GM18861 (cell line): ENCODE results near the gene DSCAM.

Experiments used
- ATAC-seq: cut with Tn5 transposase; IDR thresholded peaks from one replicate; pipeline ENCODE4 v1.9.1; 2021; ENCODE audit not compliant: unreplicated experiment

Gene DSCAM

GRCh38 chr21:40021558-40022351, 825.2 kb downstream of the DSCAM start:
- no peak for ATAC-seq

- ATAC-seq, result no peak
These were observed 826.3 kb downstream of the DSCAM start for GRCh38 chr21:40020651-40021050.

DNA sequence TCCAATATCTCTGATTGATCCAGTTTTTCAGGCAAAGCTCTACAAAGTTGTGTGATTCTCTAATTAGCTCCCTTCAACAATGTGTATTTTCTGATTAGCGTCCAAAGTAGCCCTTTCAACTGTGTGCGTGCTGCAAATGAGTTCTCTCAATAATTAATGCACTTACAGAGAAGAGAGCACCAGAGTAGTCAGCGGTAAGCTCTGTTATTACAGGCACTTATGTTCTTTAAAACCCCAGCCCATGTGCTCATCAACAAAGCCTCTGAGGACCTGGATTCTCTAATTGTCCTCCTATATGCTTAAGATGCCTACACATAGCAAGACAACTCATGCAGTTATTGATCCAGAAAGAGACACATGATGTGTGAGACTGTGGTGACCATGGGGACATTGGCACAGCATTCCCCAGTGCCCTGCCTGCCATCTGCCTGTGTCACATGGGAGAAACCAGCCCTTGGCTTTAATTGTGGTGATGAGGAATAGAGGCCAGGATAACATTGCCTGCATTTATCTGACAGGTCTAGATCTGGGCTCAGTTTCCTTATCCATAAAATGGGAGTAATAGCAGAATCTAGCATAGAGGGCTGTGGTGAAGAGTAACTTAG, 828.0 kb downstream of the DSCAM start:
- no peak for ATAC-seq

- ATAC-seq, result no peak
These were observed 830.3 kb downstream of the DSCAM start for GRCh38 chr21:40016667-40017066.

GRCh38 chr21:40016234-40016633, 830.7 kb downstream of the DSCAM start:
- no peak for ATAC-seq

- no peak for ATAC-seq
These were observed 831.1 kb downstream of the DSCAM start for GRCh38 chr21:40015818-40016217.

GRCh38 chr21:40014394-40014793, 832.6 kb downstream of the DSCAM start:
- ATAC-seq, result no peak

DNA sequence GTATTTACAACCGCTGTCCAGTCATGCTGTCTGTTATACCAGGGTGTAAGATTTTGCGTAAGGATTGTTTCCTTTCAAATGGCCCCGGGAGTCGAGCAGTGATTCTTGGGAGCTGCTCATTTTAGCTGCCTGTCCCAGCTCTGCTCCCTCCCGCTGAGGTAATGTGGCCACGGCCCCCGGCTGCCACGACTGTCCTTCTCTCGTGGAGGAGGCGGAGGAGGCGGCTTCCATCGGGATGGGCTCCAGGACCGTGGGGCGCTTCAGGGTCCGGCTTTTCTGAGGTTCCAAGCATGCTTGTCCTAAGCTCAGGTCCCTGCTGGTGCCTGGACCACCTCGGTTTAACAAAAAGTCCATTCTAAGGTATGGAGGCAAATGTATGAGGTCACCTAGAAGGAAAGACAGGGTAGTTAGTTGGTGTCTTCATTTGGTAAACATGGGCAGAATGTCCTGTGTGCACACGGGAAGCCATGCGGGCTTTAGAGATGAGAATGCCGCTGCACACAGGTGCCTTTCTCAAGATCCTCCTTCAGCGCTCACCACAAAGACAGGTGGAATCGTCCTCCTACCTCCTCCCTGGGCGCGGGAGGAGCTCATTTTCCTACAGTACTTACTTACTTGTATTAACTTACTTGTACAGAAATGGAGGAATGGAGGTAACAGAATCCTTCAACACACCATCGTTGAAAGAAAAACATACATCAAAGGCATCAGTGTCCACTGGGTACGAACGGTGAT, 833.8 kb downstream of the DSCAM start:
- no peak for ATAC-seq

- ATAC-seq, result no peak
These were observed 835.6 kb downstream of the DSCAM start for GRCh38 chr21:40011371-40011770.

DNA sequence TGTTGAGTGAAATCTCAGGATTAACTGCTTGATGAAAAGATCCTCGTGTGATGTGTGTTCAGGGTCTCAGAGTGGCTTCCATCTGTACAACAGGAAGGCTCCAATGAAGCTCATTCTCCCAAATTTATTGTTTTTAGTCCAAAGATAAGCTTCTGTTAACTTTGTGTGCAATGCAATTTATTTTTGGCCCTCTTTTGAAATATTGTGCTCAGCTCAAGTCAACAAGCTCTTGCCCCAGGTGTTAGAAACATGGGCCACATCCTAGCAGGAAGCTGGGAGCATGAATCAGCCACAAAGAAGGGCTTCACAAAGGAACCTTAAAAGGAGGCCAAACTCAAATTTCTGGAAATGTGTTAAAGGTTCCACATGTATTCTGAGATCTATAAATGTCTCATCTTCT, 844.0 kb downstream of the DSCAM start:
- ATAC-seq, result no peak

GRCh38 chr21:39984286-39984991, 862.5 kb downstream of the DSCAM start:
- no peak for ATAC-seq

DNA sequence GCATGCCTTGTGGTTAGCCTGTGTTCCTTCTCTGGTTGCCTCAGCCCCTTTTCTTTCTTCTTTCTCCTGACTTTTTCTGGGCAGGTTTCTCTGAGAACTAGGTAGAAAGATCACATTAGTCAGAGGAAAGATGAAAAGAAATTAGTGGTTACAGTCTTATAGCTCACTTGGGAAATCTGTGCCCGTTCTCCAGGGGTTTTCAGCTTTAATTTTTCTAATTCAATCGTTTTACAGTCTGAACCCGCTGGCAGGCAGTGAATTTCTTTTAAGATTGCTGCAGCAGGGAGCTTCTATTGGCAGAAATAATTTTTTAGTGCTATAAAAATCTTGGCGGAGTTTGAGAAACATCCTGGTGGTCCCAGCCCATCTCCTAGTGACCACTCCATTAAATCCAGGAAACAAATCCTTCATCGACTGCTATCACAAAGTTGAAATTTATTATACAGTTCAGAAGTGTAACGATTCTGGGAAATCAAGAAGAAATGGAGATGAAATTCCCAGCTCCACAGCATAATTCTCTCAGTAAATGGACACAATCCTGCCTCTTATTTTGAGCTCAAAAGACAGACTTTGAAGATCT, 866.6 kb downstream of the DSCAM start:
- no peak for ATAC-seq

GRCh38 chr21:39979321-39979720, 867.6 kb downstream of the DSCAM start:
- no peak for ATAC-seq

GRCh38 chr21:39976800-39977199, 870.2 kb downstream of the DSCAM start:
- no peak for ATAC-seq

- ATAC-seq, result no peak
These were observed 873.8 kb downstream of the DSCAM start for GRCh38 chr21:39972976-39973770.

DNA sequence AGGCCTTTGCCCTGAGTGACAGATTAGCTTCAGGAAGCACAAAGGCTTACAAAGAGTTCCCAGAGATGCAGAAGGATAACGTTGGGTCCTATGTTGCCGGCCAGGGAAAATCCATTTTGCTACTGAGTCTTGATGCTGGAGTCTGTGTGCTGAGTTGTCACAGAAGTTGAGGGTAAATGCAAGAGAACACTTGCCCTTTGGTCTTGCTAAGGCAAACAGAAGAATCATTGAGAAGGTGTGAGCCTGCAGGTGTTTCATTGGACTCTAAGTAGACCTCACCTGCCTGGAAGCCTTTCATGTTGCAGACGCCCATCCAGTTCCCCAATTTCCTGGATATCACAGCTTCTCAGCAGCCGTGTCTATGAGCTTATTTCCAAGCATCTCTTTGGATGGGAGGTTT, 874.5 kb downstream of the DSCAM start:
- ATAC-seq, result no peak

DNA sequence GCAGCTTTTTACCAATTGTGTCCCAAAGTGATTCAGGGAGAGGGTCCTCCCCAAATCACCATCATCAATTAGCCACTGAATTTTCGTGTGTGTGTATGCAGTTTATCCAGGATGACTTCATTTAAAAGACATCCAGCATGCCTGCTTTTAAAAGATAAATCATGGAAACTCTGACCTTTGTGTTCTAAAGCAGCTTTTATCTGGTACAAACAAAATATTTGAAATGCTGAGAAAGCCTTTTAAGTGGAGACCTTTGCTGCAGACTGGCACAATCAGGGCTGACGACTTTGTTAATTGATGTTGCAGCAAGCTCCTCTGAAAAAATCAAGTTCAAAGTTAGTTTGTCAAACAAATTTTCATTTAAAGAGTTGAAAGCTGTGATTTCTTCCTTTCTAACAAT, 875.0 kb downstream of the DSCAM start:
- no peak for ATAC-seq

GRCh38 chr21:39969691-39970364, 877.1 kb downstream of the DSCAM start:
- no peak for ATAC-seq

- ATAC-seq, result no peak
These were observed 878.9 kb downstream of the DSCAM start for GRCh38 chr21:39968010-39968409.

GRCh38 chr21:39966786-39967185, 880.2 kb downstream of the DSCAM start:
- ATAC-seq, result no peak
